ENCODE data around the gene RNASEH1.

RNASEH1 gene

GRCh38 chr2:3553946-3554345 lies 4.2 kb downstream of the RNASEH1 start:
- no peak for DNase-seq (ENCODE audit: extremely low read depth, insufficient read length)
- Histone ChIP-seq H3K27me3 (replicated peaks; ENCODE audit: control insufficient read depth, insufficient read depth, low read length) (no peaks in the 10 kb centered on the region), H3K36me3 (ENCODE audit: control insufficient read depth, insufficient read depth, low read length) (peaks cover 18% of the 10 kb centered on the region), H3K4me3 (replicated peaks; ENCODE audit: low read depth, low read length) (no peak overlapping the region)
- TF ChIP-seq CTCF (IDR thresholded peaks at IDR 0.05; ENCODE audit: insufficient read depth, low read length, poor library complexity, severe bottlenecking), result no peak

- Histone ChIP-seq H3K4me3 (replicated peaks; ENCODE audit: low read depth, low read length) (no peak overlapping the region), H3K36me3 (ENCODE audit: control insufficient read depth, insufficient read depth, low read length) (peaks cover 30% of the 10 kb centered on the region), H3K27me3 (replicated peaks; ENCODE audit: control insufficient read depth, insufficient read depth, low read length) (no peaks in the 10 kb centered on the region)
- TF ChIP-seq CTCF (IDR thresholded peaks at IDR 0.05; ENCODE audit: insufficient read depth, low read length, poor library complexity, severe bottlenecking), result no peak
- DNase-seq (ENCODE audit: extremely low read depth, insufficient read length), result no peak
These were observed 10.2 kb downstream of the RNASEH1 start for GRCh38 chr2:3547915-3548314.

- Histone ChIP-seq H3K4me3 (replicated peaks; ENCODE audit: low read depth, low read length) (no peak overlapping the region), H3K36me3 (ENCODE audit: control insufficient read depth, insufficient read depth, low read length) (peaks cover 26% of the 10 kb centered on the region), H3K27me3 (replicated peaks; ENCODE audit: control insufficient read depth, insufficient read depth, low read length) (no peaks in the 10 kb centered on the region)
- TF ChIP-seq CTCF (IDR thresholded peaks at IDR 0.05; ENCODE audit: insufficient read depth, low read length, poor library complexity, severe bottlenecking), result no peak
- DNase-seq (ENCODE audit: extremely low read depth, insufficient read length), result no peak
These were observed 12.2 kb downstream of the RNASEH1 start for GRCh38 chr2:3545788-3546478.

GRCh38 chr2:3543023-3543683 lies 15.0 kb downstream of the RNASEH1 start:
- peaks cover 14% of the 10 kb centered on the region for H3K36me3 ChIP-seq (ENCODE audit: control insufficient read depth, insufficient read depth, low read length)
- no peak for TF ChIP-seq CTCF (IDR thresholded peaks at IDR 0.05; ENCODE audit: insufficient read depth, low read length, poor library complexity, severe bottlenecking)
- DNase-seq (ENCODE audit: extremely low read depth, insufficient read length), result no peak
- no peak overlapping the region for H3K4me3 ChIP-seq (replicated peaks; ENCODE audit: low read depth, low read length)
- no peaks in the 10 kb centered on the region for H3K27me3 ChIP-seq (replicated peaks; ENCODE audit: control insufficient read depth, insufficient read depth, low read length)

GRCh38 chr2:3542107-3542506 lies 16.0 kb downstream of the RNASEH1 start:
- Histone ChIP-seq H3K27me3 (replicated peaks; ENCODE audit: control insufficient read depth, insufficient read depth, low read length) (no peaks in the 10 kb centered on the region), H3K4me3 (replicated peaks; ENCODE audit: low read depth, low read length) (no peak overlapping the region), H3K36me3 (ENCODE audit: control insufficient read depth, insufficient read depth, low read length) (peaks cover 10% of the 10 kb centered on the region)
- DNase-seq (ENCODE audit: extremely low read depth, insufficient read length), result no peak
- TF ChIP-seq CTCF (IDR thresholded peaks at IDR 0.05; ENCODE audit: insufficient read depth, low read length, poor library complexity, severe bottlenecking), result no peak

Data from GM06990 (cell line).